CD4-positive, alpha-beta T cell treated with Interleukin-15 for 1 hour (primary cell): ENCODE measurements around the gene STK36.

Experiments
- DNase-seq: peaks from one replicate; pipeline ENCODE4 v3.0.0-alpha.2; 2020

Gene STK36

GRCh38 chr2:218664653-218665052 is 7.2 kb upstream of the STK36 start:
- no peak for DNase-seq

- DNase-seq, result no peak
Observed at GRCh38 chr2:218671097-218671653, 711 bp upstream of the STK36 start.

GRCh38 chr2:218679119-218679518 is 7.2 kb downstream of the STK36 start:
- peak; percentile 65 for DNase-seq

- no peak for DNase-seq
Observed at GRCh38 chr2:218680061-218680460, 8.2 kb downstream of the STK36 start.

GRCh38 chr2:218687400-218688060 is 15.6 kb downstream of the STK36 start:
- peak; percentile 40 for DNase-seq

GRCh38 chr2:218691234-218691633 is 19.3 kb downstream of the STK36 start:
- DNase-seq, result no peak

- no peak for DNase-seq
Observed at GRCh38 chr2:218694405-218695145, 22.7 kb downstream of the STK36 start.

- DNase-seq, result no peak
Observed at GRCh38 chr2:218698885-218699284, 27.0 kb downstream of the STK36 start.

- DNase-seq, result no peak
Observed at GRCh38 chr2:218701806-218702205, 29.9 kb downstream of the STK36 start.

GRCh38 chr2:218703341-218703740 is 31.5 kb downstream of the STK36 start:
- no peak for DNase-seq

GRCh38 chr2:218708086-218708485 is 36.2 kb downstream of the STK36 start:
- DNase-seq, result no peak

- no peak for DNase-seq
Observed at GRCh38 chr2:218709908-218710307, 38.0 kb downstream of the STK36 start.

- no peak for DNase-seq
Observed at GRCh38 chr2:218710334-218710686, 38.4 kb downstream of the STK36 start.

- peak; percentile 98 for DNase-seq
Observed at GRCh38 chr2:218710687-218711549, 39.0 kb downstream of the STK36 start, which contains the start of gene TTLL4. TSS of gene TTLL4 (plus strand) at chr2:218710835. CDS start at chr2:218737677, 26,842 bp downstream.

- DNase-seq, result no peak
Observed at GRCh38 chr2:218711550-218711929, 39.7 kb downstream of the STK36 start.

- no peak for DNase-seq
Observed at GRCh38 chr2:218713922-218714321, 42.0 kb downstream of the STK36 start.

GRCh38 chr2:218716070-218716469 is 44.2 kb downstream of the STK36 start:
- DNase-seq, result no peak

- DNase-seq, result no peak
Observed at GRCh38 chr2:218717262-218717661, 45.4 kb downstream of the STK36 start.

GRCh38 chr2:218718058-218718457 is 46.2 kb downstream of the STK36 start:
- DNase-seq, result no peak

- no peak for DNase-seq
Observed at GRCh38 chr2:218719457-218719856, 47.6 kb downstream of the STK36 start.

GRCh38 chr2:218720048-218721041 is 48.5 kb downstream of the STK36 start:
- DNase-seq, result no peak

- DNase-seq, result no peak
Observed at GRCh38 chr2:218721488-218721887, 49.6 kb downstream of the STK36 start.
